ENCODE data around the gene GIPC2.
"Not testable (repeated sequence)": the region's sequence is repeated elsewhere in the genome, so short reads cannot be mapped to it uniquely, and the experiment has no call there.

GIPC2 gene

DNA sequence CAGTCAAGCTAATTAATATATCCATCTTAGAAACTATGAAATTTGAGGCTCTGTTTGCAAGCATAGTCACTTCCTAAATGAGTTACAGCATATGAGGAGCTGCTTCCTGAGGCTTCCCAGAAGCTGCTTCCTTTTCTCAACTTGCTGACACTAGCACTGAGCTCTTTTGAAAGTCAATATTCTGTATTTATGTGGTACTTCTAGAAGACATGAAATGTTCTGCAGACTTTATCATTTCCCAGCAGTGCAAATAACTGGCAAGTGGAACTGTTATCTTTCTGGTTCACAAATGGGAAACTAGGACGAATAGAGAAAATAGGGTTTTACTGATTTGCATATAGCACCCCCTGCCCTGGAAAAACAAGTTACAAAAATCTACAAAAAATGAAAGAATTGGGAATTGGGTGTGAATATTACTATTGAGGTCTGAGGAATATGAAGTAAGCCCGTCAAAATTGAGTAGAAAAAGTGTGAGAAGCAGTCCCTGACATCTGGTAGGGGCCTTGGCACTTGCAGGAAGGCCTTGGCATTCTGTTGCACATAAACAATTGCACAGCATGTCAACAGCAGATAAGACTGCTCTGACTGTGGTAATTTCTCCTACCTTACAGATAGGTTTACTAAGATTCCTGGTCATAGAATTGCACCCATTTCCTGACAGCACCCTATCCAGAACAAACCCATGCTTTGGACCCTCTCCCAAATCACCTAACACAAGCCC, 7.1 kb downstream of the GIPC2 start:
- H3K4me1 ChIP-seq (ENCODE audit: control insufficient read depth, insufficient read depth, low read length), result no peaks in the 10 kb centered on the region
- no peaks in the 10 kb centered on the region for H3K9me3 ChIP-seq (ENCODE audit: control insufficient read depth, insufficient read depth, low read length)
- peaks cover 3% of the 10 kb centered on the region for H3K27me3 ChIP-seq (ENCODE audit: control insufficient read depth, insufficient read depth, low read length)
- H3K4me3 ChIP-seq (ENCODE audit: low read depth, low read length), result no peak overlapping the region
- H3K9ac ChIP-seq (ENCODE audit: low read depth, low read length), result no peak overlapping the region
- H3K36me3 ChIP-seq (ENCODE audit: control insufficient read depth, insufficient read depth, low read length), result no peaks in the 10 kb centered on the region
- H3K27ac ChIP-seq (ENCODE audit: low read depth, low read length), result no peak overlapping the region

DNA sequence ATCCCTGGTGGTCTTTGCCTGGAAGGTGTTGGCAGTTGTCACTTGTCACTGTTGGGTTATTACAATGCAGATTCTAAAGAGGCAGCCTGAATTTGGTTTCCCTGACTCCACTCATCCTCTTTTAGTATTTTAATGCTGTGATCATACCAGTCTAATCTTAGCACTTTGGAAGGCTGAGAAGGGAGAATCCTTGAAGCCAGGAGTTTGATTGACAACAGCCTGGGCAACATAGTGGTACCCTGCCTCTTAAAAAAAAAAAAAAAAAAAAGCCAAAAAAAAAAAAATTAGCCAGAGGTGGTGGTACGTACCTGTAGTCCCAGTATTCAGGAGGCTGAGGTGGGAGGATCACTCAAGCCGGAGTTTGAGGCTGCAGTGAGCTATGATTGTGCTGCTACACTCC, 7.7 kb downstream of the GIPC2 start:
- Histone ChIP-seq H3K9me3 (ENCODE audit: control insufficient read depth, insufficient read depth, low read length) (no peaks in the 10 kb centered on the region), H3K27ac (ENCODE audit: low read depth, low read length) (no peak overlapping the region), H3K9ac (ENCODE audit: low read depth, low read length) (no peak overlapping the region), H3K27me3 (ENCODE audit: control insufficient read depth, insufficient read depth, low read length) (no peaks in the 10 kb centered on the region), H3K4me1 (ENCODE audit: control insufficient read depth, insufficient read depth, low read length) (no peaks in the 10 kb centered on the region), H3K36me3 (ENCODE audit: control insufficient read depth, insufficient read depth, low read length) (no peaks in the 10 kb centered on the region), H3K4me3 (ENCODE audit: low read depth, low read length) (no peak overlapping the region)

DNA sequence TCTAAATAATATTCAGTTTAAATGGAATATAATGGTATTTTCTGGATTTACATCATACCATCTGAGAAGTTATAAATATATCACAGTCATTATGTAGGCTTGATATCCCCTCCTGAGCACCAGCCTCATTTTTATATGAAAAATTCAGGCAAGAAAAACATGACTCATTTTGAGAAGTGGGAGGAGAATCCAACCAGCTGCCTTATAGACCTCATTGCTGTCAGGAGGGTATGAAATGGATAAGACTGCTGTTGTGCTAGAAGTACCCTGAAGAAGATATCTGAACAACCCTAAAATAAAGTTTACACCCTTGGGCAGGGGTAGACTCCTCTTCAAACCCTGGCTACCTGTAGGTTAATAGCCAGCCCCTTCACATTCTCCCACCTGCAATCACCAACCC, 8.8 kb downstream of the GIPC2 start:
- Histone ChIP-seq H3K4me3 (ENCODE audit: low read depth, low read length) (no peak overlapping the region), H3K27ac (ENCODE audit: low read depth, low read length) (no peak overlapping the region), H3K27me3 (ENCODE audit: control insufficient read depth, insufficient read depth, low read length) (no peaks in the 10 kb centered on the region), H3K9ac (ENCODE audit: low read depth, low read length) (no peak overlapping the region), H3K36me3 (ENCODE audit: control insufficient read depth, insufficient read depth, low read length) (no peaks in the 10 kb centered on the region), H3K4me1 (ENCODE audit: control insufficient read depth, insufficient read depth, low read length) (no peaks in the 10 kb centered on the region), H3K9me3 (ENCODE audit: control insufficient read depth, insufficient read depth, low read length) (no peaks in the 10 kb centered on the region)

DNA sequence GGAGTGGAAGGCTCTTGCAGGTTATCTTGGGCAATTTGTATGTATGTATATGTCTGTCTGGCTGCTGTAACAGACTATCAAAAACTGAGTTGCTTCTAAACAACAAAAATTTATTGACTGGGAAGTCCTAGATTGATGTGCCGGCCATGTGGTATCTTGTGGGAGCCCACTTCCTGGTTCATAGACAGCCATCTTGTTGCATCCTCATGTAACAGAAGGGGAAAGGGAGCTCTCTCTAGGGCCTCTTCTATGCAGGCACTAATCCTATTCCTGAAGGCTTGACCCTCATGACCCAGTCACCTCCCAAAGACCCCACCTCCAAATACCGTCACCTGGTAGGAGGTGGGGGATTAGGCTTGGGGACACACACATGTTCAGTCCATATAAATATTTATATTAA, 9.2 kb downstream of the GIPC2 start:
- H3K4me3 ChIP-seq (ENCODE audit: low read depth, low read length), result no peak overlapping the region
- no peaks in the 10 kb centered on the region for H3K9me3 ChIP-seq (ENCODE audit: control insufficient read depth, insufficient read depth, low read length)
- H3K9ac ChIP-seq (ENCODE audit: low read depth, low read length), result no peak overlapping the region
- no peaks in the 10 kb centered on the region for H3K27me3 ChIP-seq (ENCODE audit: control insufficient read depth, insufficient read depth, low read length)
- no peaks in the 10 kb centered on the region for H3K36me3 ChIP-seq (ENCODE audit: control insufficient read depth, insufficient read depth, low read length)
- H3K27ac ChIP-seq (ENCODE audit: low read depth, low read length), result no peak overlapping the region
- no peaks in the 10 kb centered on the region for H3K4me1 ChIP-seq (ENCODE audit: control insufficient read depth, insufficient read depth, low read length)

DNA sequence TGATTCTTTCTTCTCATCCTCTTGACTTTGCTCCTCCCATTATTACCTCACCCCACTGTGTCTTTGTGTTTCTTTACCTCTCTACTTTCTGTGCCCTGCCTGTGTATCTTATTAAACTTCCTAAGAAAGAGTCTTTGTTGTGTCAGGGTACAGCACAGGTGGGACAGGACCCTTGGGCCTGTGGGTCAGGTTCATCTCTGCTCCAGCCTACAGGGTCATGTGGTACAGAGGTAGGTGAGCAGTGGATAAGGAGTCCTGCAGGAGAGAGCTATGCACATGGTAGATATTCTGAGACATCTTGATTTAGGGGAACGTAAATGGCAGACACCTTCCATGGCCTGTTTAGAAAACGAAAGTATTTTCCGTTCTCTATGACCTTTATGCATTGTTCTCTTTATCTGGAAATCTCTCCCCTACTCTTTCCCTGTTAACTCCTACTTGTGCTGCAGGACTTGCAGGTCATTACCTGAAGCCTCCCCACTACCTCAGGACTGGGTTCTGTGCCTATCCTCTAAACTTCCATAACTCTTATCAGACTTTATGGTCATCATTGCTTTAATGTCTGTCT, 9.9 kb downstream of the GIPC2 start:
- Histone ChIP-seq H3K27me3 (ENCODE audit: control insufficient read depth, insufficient read depth, low read length) (no peaks in the 10 kb centered on the region), H3K27ac (ENCODE audit: low read depth, low read length) (no peak overlapping the region), H3K4me1 (ENCODE audit: control insufficient read depth, insufficient read depth, low read length) (no peaks in the 10 kb centered on the region), H3K9me3 (ENCODE audit: control insufficient read depth, insufficient read depth, low read length) (no peaks in the 10 kb centered on the region), H3K36me3 (ENCODE audit: control insufficient read depth, insufficient read depth, low read length) (no peaks in the 10 kb centered on the region), H3K9ac (ENCODE audit: low read depth, low read length) (no peak overlapping the region), H3K4me3 (ENCODE audit: low read depth, low read length) (no peak overlapping the region)

DNA sequence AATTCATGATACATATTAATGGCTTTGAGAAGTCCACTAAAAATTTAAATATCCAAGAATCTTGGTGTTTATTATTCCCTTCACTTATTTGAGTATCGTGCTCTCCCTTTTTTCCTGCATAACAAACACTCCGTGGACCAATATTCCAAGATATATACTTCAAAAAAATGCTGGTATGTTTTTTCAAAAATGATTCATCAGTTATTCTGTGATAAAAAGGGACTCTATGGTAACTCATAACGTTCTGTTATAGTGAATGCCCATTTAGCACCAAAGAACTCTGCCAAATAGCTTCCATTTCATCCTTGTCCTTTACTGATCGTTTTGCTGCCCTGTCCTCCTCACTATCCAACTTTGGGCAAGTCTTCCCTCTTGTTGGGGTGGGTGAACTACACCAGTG, 12.9 kb downstream of the GIPC2 start:
- Histone ChIP-seq H3K4me1 (ENCODE audit: control insufficient read depth, insufficient read depth, low read length) (no peaks in the 10 kb centered on the region), H3K9ac (ENCODE audit: low read depth, low read length) (no peak overlapping the region)

DNA sequence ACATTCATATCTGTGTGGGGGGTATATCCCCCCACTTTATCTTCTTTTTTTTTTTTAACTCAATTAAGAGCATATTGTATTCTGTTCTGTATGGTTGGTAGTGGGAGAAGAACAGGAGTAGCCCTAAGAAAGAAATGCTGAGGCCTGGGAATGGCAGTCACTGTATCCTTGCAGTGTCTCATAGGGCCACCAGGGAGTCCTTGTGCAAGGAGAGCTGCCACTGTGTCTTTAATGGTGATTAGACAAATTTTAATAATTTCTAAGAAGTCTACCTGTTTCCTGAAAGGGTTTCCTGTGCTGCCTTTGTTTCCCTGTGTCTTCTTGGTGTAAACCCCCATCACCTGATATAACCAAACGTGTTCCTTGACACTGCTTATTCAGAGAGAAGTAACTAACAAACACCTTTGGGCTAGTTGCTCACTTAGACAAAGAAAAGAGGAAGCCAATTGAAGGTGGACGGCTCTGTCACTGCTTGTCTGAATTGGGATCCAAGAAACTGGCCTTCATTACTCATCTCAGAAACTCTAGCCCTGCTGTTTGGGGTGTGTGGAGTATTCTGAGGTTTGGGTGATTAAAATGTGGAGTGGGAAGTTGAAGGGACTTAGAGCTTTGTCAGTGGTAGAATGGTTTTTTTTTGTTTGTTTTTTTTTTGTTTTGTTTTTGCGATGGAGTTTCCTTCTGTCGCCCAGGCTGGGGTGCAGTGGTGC, 15.2 kb downstream of the GIPC2 start:
- Histone ChIP-seq H3K9me3 (ENCODE audit: control insufficient read depth, insufficient read depth, low read length) (no peaks in the 10 kb centered on the region), H3K4me3 (ENCODE audit: low read depth, low read length) (no peak overlapping the region), H3K36me3 (ENCODE audit: control insufficient read depth, insufficient read depth, low read length) (no peaks in the 10 kb centered on the region), H3K27ac (ENCODE audit: low read depth, low read length) (no peak overlapping the region), H3K9ac (ENCODE audit: low read depth, low read length) (no peak overlapping the region), H3K27me3 (ENCODE audit: control insufficient read depth, insufficient read depth, low read length) (no peaks in the 10 kb centered on the region), H3K4me1 (ENCODE audit: control insufficient read depth, insufficient read depth, low read length) (no peaks in the 10 kb centered on the region)

More for the DNA sequence above, 12.9 kb downstream of the GIPC2 start:
- Histone ChIP-seq H3K4me3 (ENCODE audit: low read depth, low read length) (no peak overlapping the region), H3K36me3 (ENCODE audit: control insufficient read depth, insufficient read depth, low read length) (no peaks in the 10 kb centered on the region), H3K27ac (ENCODE audit: low read depth, low read length) (no peak overlapping the region), H3K9me3 (ENCODE audit: control insufficient read depth, insufficient read depth, low read length) (no peaks in the 10 kb centered on the region), H3K27me3 (ENCODE audit: control insufficient read depth, insufficient read depth, low read length) (no peaks in the 10 kb centered on the region)

DNA sequence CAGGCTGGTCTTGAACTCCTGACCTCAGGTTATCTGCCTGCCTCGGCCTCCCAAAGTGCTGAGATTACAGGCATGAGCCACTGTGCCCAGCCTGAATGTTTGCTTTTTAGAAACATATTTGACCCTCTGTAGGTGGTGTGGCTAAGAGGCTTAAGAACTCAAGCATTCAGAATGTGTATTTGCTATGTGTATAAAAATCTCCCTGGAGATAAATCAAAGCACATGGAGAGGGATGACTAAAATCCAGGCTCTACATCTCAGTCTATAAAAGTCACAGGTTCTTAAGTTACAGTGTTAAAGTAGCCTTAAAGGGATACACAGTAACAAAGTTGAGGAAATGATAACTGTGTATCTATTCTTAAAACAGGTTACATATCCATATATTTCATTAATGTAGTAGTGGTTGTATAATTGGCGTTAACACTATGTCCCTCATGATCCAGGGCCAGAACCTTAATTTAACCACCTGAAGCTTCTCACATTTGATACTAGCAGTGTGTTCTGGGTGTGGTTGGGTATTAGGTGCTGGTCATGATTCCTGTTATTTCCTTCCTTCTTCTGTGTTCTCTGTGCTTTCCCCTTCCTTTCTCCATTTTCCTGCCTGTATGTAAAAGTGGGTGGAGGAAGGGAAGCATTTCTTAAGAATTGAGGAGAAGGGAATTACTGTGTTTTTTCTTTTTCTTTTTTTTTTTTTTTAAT, 16.2 kb downstream of the GIPC2 start:
- Histone ChIP-seq H3K36me3 (ENCODE audit: control insufficient read depth, insufficient read depth, low read length) (no peaks in the 10 kb centered on the region), H3K4me1 (ENCODE audit: control insufficient read depth, insufficient read depth, low read length) (no peaks in the 10 kb centered on the region), H3K9me3 (ENCODE audit: control insufficient read depth, insufficient read depth, low read length) (no peaks in the 10 kb centered on the region), H3K27ac (ENCODE audit: low read depth, low read length) (no peak overlapping the region), H3K9ac (ENCODE audit: low read depth, low read length) (no peak overlapping the region), H3K4me3 (ENCODE audit: low read depth, low read length) (no peak overlapping the region), H3K27me3 (ENCODE audit: control insufficient read depth, insufficient read depth, low read length) (no peaks in the 10 kb centered on the region)

DNA sequence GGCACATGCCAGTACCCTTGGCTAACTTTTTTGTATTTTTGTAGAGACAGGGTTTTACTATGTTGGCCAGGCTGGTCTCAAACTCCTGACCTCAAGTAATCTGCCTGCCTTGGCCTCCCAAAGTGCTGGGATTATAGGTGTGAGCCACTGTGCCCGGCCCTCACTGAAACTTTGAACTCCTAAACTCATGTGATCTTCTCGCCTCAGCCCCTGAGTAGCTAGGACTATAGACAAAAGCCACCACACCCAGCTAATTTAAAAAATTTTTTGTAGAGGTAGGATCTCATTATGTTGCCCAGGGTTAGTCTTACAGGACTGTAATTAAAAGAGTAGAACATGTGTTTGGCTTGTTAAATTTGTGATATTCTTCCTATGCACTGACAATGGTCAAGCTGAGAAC, 19.1 kb downstream of the GIPC2 start:
- not testable (repeated sequence) for H3K36me3 ChIP-seq (ENCODE audit: control insufficient read depth, insufficient read depth, low read length); H3K4me1 ChIP-seq (ENCODE audit: control insufficient read depth, insufficient read depth, low read length); H3K9ac ChIP-seq (ENCODE audit: low read depth, low read length); H3K9me3 ChIP-seq (ENCODE audit: control insufficient read depth, insufficient read depth, low read length); H3K27ac ChIP-seq (ENCODE audit: low read depth, low read length); H3K4me3 ChIP-seq (ENCODE audit: low read depth, low read length); H3K27me3 ChIP-seq (ENCODE audit: control insufficient read depth, insufficient read depth, low read length)

DNA sequence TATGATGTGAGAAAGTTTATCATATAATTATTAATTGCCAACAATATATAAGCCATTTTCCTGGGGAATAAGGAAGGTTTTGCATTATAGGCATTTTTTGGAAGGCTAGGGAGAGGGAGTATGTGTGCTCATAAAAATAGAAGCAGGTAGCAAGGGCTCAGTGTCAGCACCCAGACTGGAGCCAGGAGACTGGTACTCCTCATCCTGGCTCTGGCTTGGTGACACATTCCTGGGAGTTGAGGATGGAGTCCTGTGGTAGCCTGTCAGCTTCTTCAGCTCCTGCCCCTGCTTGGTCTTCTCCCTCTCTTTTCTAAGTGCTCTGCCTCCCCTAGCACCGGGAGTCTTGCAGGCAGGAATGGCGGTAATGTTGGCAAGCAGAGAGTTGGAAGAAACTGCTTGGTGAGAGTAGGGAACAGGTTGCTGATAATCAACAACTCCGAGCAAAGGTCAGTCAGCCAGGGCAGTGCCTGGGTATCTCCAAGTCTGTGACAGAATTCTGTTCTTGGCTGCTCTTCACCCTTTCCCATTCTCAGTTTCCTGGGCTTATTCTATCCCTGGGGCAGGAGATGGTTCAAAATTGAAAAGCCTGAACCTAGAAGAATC, 23.0 kb downstream of the GIPC2 start:
- Histone ChIP-seq H3K27ac (ENCODE audit: low read depth, low read length) (no peak overlapping the region), H3K4me1 (ENCODE audit: control insufficient read depth, insufficient read depth, low read length) (no peaks in the 10 kb centered on the region), H3K9ac (ENCODE audit: low read depth, low read length) (no peak overlapping the region), H3K4me3 (ENCODE audit: low read depth, low read length) (no peak overlapping the region), H3K27me3 (ENCODE audit: control insufficient read depth, insufficient read depth, low read length) (no peaks in the 10 kb centered on the region), H3K36me3 (ENCODE audit: control insufficient read depth, insufficient read depth, low read length) (no peaks in the 10 kb centered on the region), H3K9me3 (ENCODE audit: control insufficient read depth, insufficient read depth, low read length) (no peaks in the 10 kb centered on the region)

Data from HUES48 (cell line).